IPS-NIHi7 (cell line): Measurements from ENCODE around the gene COL8A2.
A peak's percentile ranks its signal among the peaks of the same experiment; 100 is the strongest.

Source experiments
- DNase-seq: peaks from one replicate; pipeline ENCODE4 v3.0.0; 2012; ENCODE audit warnings: mixed read lengths; ENCODE audit errors: extremely low spot score

Gene COL8A2

DNA sequence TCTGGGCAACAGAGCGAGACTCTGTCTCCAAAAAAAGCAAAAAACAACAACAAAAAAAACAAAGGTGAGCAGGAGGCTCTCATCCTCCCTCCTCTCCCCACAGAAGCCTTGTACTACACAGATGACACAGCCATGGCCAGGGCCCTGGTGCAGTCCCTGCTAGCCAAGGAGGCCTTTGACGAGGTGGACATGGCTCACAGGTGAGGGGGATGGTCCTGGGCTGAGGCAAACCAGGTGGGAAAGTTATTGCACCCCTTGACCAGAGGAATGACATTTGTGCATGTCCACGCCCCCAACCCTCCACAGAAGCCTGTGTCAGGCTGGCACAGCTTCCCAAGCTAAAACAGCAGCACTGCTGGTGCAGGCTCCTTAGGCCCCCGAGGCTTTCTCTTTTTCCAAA lies 33.9 kb downstream of the COL8A2 start:
- no peak for DNase-seq

DNA sequence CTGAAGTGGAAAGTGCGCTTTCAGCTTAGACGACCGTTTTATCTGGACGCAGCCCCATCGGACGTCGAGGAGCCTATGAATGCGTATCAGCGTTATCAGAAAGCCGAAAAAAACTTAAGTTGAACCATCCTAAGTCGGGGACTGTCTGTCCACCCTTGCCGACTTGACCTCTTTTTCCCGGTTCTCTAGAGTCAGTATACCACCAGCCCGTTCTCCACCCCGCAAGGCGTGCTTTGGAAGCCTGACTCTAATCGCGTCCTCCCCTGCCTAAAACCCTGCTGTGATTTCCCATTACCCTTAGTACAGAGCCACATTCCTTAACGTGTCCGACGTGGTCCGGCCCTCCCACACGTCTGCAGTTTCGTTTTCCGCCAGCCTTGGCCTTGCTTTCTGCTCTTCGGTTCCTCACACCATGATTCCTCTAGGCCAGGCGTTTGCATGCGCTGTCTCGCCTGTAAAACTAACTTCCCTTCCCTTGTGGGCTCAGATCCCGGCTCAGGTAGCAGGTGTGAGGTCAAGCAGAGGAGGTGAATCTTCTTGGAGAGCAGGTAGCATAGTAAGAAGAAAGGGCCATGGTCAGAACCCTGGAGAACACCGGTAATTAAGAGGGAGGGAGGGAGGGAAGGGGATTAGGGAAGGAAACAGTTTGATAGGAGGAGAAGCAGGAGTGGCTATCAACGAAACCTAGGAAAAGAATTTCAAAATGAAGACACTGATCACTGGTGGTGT lies 35.5 kb downstream of the COL8A2 start:
- DNase-seq = no peak

DNA sequence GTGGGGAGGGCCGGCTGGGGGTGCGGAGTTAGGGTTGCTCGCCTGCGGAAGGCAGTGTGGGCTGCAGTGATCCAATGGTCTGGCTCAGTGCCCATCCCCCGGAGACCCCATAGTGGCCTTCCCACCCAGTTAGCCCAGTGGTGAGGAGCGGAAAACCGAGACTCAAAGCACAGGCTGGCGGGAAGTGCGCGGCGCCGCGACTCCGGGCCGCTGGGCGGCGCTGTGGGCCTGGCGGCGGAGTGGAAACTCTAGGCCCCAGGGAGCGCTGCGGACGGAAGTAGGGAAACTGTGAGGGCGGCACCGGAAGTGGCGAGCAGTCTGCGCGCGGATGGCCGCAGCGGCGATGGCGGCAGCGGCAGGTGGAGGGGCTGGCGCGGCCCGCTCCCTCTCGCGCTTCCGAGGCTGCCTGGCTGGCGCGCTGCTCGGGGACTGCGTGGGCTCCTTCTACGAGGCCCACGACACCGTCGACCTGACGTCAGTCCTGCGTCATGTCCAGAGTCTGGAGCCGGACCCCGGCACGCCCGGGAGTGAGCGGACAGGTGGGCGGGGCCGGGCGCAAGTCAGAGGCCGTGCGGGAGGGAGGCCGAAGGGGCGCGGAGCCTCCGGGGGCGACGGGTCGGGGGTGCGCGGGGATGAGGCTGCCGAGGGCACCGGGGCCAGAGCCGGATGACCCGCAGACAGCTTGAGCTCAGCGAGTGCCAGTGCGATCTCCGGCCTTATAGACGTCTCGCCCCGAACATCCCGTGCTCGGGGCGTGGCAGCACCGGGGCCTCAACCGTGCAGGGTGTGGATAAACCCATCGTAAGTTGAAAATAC lies 36.2 kb downstream of the COL8A2 start, which contains the start of gene ADPRS:
Gene ADPRS, plus strand, starts transcription at position 316 of the 816 bp plus-strand sequence. Its CDS starts 13 bp downstream, at position 329.
- peak; percentile 93 for DNase-seq

DNA sequence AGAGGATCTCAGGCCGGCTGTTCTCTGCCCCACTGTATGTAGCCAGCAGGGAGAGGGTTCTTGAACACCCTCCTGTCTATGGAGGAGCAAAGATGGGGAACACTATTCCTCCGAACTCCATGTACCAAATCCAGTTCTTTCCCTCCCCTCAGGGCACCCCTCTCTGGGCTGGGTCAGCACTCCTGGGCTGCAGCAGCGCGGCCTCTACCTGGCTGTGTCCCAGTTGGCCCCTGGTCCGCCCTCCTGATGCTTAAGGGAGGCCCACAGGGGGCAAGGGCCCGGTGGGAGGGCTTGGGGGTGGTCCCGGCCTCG lies 36.8 kb downstream of the COL8A2 start:
- no peak for DNase-seq

DNA sequence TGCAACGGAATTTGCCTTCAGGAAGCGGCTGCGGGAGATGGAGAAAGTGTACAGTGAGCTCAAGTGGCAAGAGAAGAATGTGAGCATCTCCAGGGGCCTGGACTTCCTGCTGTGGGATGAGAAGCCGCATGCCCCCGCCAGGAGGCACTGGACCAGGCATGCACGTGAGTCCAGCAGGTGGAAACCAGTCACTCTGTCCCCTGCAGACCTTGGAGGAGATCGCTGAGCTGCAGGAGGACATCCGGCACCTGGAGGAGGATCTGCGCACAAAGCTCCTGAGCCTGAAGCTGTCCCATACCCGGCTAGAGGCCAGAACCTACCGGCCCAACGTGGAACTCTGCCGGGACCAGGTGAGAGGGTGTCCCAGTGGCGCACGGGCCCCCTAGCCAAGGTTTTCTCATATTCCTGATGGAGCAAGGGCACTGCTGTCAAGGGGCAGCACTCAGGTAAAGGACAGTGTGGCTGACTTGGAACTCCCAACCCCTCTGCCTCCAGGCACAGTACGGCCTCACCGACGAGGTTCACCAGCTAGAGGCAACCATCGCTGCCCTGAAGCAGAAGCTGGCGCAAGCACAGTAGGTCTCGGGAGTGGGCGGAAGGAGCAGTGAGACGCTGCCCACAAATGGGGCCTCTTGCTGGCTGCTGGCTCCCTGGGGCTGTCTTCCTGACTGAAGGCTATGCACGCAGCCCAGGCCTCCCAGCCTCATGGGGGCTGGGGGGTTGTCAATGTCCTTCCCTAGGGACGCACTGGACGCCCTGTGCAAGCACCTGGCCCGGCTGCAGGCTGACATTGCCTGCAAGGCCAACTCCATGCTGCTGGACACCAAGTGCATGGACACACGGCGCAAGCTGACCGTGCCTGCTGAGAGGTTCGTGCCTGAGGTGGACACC lies 37.5 kb downstream of the COL8A2 start:
- DNase-seq = no peak

DNA sequence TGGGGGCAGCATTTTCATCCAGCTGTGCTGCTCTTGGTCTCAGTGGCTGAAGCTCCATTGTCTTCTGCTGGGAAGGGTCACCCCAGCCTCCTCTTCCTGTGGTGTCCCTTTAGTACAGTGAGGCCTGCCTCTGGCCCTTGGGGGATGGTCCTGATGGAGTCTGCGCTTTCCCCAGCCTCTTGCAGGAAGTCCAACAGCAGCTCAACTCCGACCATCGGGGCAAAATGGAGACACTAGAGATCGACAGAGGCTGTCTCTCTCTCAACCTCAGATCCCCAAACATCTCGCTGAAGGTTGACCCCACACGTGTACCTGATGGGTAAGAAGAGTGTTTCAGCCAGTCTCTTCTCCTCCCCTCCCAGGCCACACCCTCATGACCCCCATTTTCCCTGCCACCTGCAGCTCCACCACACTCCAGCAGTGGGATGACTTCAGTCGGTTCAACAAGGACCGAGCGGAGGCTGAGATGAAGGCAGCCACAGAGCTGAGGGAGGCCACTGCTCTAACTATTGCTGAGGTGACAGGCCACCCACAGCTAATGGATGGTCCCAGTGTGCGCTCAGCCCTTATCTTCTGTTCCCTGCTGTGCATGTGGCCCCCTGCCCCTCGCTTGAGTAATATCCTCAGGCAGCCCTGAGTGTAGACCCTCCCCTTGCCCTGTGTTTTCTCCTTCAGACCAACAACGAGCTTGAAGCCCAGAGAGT lies 38.3 kb downstream of the COL8A2 start:
- no peak for DNase-seq

DNA sequence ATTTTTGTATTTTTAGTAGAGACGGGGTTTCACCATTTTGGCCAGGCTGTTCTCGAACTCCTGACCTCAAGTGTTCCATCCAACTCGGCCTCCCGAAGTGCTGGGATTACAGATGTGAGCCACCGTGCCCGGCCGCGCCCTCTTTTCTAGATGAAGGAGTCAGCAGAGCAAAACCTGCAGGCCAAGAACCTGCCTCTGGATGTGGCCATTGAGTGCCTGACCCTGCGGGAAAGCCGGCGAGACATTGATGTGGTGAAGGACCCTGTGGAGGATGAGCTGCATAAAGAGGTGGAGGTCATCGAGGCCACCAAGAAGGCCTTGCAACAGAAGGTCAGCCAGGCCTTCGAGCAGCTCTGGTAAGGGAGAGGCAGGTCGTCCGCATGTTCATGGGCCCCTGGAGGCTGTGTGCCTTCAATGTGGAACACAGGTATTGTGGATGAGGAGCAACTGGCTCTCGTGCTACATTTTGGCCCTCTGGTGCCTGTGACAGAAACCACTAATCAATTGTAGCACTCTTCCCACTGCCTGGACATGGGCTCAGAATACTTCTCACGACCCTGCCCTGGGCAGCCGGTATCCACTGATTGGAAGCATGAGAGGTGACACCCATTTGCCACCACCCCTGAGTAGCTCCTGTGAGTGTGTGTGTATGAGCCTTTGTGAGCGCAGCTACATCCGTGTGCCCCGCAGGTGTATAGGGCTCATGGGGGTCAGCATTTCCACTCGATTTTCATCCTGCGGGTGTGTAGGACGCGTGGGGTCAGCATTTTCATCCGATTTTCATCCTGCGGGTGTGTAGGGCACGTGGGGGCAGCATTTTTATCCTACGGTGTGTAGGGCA lies 39.1 kb downstream of the COL8A2 start:
- DNase-seq = no peak

DNA sequence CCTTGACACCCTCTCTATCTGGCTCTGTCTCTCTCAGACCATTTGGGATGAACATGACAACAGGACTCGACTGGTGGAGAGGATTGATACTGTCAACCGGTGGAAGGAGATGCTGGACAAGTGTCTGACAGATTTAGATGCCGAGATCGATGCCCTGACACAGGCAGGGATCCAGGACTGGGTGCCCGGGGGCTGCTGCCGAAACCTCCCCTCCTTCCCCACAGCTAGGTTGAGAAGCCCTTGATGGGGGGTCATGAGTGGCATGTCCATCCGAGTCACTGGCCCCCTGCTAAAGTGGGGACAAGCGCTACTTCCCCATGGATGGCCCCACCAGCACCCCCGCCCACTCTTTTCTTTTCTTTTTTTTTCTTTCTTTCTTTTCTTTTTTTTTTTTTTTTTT lies 39.9 kb downstream of the COL8A2 start:
- no peak for DNase-seq

DNA sequence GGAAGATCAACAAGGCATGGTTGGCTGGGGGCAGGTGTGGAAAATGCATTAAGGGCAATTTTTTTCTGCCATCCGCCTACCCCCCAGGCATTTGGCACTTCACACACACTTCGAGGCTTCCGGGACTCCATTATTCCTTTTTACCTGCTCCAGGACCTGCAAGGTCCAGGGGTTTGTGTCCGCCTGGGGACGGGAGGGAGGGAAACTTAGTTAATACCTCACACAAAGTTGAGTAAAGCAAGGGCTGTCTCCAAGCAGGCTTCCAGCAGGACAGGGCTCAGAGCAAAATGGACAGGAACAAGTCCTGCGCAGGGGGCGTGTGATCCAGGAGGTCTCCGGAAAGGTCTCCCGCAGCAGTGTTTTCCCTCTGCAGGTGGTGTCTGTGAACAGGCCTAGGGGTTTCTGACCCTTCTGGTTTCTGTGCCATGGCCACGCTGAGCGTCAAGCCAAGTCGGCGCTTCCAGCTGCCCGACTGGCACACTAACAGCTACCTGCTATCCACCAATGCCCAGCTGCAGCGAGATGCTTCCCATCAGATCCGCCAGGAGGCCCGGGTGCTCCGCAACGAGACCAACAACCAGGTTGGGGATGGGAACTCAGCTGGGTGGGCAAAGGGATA lies 40.4 kb downstream of the COL8A2 start:
- no peak for DNase-seq

DNA sequence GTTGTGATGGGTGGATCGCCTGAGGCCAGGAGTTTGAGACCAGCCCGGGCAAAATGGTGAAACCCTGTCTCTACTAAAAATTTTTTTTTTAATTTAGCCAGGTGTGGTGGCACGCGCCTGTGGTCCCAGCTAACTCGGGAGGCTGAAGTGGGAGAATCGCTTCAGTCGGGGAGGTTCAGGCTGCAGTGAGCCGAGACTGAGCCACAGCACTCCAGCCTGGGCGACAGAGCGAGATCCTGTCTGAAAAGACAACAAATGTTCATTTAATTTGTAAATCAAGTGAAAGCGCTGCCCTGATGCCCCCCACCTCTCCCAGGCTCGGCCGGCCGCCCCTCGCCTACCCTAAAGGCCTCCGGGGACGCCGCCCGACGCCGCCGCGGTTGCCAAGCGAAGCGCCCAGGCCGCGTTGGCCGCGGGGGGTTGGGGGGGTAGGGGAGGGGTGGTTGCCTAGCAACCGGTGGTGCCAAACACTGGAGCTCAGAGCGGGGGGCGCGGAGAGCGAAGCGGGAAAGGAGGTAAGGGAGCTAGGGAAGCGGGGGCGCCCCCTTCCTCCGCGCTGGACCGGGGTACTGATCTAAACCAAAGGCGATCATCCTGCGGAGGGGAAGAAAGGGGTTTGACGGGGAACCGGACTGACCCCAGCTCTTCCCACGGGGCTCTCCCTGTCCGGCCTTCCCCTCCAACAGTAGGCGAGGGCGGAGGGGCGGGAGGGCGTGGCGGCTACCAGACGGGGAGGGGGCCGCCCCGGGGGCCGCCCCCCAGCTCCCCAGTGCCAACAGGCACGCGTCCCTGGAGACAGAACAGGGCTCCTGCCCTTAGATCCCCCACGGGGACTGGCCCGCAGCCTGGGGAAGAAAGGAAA lies 41.2 kb downstream of the COL8A2 start, which contains the start of gene TEKT2:
Gene TEKT2, plus strand, starts transcription at position 460 of the 862 bp plus-strand sequence. CDS start 828 bp downstream, outside the sequence.
- DNase-seq = peak; percentile 91

DNA sequence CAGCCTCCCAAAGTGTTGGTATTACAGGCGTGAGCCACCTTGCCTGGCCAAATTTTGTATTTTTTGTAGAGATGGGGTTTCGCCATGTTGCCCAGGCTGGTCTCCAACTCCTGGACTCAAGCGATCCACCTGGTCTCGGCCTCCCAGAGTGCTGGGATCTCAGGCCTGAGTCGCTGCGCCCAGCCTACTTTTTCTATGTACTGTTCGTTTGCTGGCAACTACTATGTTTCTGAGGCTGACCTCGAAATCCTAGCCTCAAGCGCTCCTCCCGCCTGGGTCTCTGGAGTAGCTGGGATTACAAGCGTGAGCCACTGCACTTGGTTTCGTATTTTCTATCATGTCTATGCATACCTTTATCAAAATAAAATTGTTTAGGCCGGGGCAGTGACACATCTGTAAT lies 41.8 kb downstream of the COL8A2 start:
- DNase-seq = no peak

DNA sequence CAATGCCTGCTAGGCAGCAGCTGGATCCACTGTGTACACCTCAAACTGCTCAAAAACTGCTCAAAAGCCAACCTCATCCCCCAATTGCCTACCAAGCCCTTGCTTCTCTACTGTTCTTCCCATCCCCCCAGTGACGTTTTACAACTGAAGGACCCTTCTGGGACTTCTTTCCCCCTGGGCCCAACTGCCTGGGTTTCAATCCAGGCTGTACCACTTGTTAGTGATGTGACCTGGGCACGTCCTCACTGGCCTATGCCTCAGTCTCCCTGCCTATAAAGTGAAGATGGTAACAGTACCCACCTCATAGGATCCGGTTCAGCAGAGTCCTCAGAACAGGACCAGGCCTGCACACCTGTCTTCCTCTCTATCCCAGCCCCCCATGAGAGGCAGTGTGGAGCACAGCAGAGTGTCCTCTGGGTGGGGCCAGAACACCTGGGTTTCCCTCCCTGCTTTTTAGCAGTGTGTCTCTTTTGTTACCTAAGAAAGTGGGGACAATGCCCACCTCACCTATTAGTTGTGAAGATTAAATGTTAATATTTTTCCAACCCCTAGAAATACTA lies 43.0 kb downstream of the COL8A2 start:
- no peak for DNase-seq

DNA sequence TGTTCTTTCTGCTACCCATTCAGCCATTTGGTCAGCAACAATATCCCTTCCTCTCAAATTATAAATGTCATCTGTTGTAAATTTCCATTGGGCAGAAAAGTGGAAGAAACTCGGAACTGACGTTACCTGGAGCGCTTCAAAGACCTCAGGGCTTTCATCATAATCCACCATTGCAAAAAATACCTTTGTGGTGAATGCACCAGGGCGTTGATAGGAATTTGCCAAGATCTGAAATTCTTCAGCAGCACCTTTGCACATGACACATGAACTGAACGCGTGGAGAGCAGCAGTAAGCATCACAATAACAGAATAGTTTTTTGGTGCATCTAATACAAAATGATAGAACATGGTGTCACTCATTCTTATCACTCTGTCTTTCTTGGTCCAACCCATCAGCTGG lies 44.2 kb downstream of the COL8A2 start:
- no peak for DNase-seq

DNA sequence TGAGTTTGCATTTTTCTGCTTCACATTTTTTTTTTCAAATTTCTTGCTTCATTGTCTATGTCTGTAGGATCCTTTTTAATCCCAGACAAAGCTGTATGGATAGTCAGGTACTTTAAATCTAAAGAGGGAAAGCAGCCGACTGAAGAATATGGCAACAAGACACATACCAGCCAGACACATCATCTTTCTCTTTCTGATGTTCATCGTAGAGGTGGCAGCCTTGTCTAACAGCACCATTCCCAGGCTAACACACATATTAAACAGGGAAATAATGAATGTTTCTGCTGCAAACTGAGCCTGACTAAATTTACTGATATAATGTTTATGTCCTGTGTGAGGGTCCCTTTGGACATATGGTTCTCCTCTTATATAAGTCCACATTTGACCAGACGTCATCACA lies 44.8 kb downstream of the COL8A2 start:
- DNase-seq = no peak

DNA sequence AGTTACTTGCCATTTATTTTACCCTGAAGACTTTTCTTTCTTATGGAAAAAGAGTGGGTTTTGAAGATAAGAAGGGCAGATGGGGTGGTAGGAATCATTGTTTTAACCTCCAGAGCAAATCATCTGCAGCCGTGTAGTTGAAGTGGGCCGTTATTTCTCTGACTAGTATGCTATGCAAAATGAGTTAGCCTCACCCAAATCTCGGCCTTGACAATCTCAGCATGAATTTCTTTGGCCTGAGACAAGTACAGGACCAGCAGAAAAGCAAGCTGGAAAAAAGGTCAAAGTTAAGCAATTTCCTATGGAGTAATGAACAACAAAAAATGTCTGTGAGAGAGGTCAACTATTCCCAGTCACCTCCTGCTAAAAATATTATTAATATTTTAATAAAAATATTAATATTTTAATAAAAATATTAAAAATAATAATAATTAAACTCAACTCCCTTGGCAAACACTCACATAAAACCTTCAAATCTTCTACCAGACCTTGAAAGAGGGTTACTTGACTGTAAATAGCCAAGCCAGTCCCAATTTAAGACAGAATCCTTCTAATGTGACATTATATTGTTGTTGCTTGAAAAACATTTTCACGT lies 47.9 kb downstream of the COL8A2 start:
- DNase-seq = no peak

DNA sequence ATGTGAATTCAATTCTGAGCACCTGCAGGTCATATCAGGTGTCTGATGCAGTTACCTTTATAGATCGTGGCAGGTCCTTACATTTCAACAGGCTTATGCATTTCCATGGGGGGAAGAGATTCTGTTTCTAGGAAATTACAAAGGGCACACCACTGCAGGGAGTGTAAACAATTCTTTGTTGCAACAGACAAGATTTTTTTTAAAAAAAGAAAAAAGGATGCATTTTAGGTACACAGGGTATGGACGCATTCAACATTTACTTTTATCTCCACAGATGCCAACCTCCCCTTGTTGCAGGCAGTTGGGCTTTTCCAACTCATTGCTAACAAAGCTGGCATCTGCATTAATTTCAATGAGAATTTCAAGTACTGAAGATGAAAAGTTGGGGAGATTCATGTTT lies 54.7 kb downstream of the COL8A2 start:
- no peak for DNase-seq

DNA sequence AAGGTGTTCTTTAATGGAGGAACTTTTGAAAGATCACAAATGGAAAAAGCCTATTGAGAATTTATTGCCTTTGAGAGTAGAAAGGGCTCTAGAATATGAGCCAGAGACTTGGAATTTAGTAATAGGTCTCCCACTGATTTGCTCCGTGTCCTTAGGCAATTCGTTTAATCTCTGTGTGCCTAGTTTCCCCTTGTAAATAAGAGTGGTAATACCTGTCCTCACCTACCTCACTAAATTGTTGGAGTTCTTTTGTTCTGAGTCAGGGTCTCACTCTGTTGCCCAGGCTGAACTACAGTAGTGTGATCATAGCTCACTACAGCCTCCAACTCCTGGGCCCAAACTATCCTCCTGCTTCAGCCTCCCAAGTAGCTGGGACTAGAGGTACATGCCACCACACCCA lies 56.2 kb downstream of the COL8A2 start:
- DNase-seq = no peak

DNA sequence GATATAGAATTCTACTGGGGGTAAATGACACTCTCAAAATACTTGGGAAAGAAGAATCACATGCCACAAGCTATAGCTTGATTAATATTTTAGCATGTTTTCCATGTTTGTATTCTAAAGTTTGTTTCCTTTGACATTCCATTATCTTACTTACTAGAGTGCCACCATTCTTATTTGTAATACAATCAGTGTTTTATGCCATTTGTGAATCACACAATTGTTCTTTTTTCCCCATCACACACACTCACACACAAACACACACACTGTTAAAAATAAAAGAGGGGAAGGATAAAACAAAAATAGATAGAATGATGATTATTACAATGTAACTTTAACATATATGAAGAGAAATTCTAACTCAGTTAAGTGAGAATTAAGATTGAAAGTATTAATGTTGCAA lies 57.2 kb downstream of the COL8A2 start:
- DNase-seq = no peak
